HUDEP-2 (cell line): ENCODE results near the gene HNRNPCL4.
"Not testable (repeated sequence)": the region's sequence is repeated elsewhere in the genome, so short reads cannot be mapped to it uniquely, and the experiment has no call there.

Experiments used
- DNase-seq, 76 experiments: peaks; one replicate each; lab custom pipeline; 2025; ENCODE audit not compliant: unreplicated experiment in 76 of 76; lab: John Stamatoyannopoulos, UW

HNRNPCL4 gene

DNA sequence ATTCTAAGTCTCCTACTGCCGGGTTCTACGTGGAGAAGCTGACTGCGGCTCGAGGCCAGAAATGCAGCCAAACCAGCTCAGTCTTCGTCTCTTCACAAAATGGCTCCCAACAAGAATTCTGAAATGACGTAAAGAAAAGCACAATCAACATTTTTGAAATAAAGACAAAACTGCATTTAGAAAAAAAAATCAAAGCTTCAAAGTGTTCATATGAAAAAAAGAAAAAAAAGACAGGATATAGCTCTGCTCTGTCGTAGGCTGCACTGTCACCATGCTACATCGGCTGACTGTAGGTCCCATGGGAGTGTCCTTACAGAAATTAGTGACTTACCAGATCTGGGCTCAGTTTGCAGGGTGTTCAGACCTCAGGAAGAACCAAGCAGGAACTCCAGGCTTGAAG, at the start of gene HNRNPCL4:
HNRNPCL4 (minus strand) TSS at position 101 of the 400 bp plus-strand sequence. CDS start 164 bp downstream, outside the sequence.
- DNase-seq: not testable (repeated sequence)

DNA sequence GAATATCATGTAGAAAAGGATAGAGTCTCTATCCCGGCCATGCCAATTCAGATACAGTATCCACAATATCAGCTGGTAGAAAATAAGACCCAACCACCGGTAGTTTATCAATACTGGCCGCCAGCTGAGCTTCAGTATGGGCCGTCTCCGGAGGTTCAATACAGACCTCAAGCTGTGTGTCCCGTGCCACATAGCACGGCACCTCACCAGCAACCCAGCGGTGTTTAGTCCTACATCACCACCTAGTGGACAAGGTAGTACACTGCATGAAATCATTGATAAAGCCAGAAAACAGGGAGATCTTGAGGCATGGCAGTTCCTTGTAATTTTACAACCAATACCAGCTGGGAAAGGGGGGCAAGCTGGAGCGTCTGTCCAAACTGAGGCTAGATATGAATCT, 43.3 kb upstream of the HNRNPCL4 start:
- DNase-seq: not testable (repeated sequence)

DNA sequence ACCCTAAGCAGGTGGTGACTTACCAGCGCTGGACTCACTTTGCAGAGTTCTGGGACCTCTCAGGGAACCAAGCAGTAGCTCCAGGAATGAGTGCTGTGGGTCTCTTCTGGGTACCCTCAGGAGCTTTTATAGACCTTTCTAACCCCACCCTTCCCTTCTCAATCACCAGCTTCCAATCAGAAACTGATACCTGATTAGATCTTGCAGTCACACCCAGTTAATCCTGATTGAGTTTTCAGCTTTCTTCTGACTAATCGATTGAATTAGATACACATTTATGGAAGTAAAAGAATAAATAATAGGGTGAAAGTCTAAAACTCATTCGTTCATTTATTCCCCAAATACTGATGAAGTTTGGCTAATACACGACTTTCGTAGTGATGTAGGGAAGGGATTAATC, 35.9 kb upstream of the HNRNPCL4 start, which contains the start of gene PRAMEF13:
PRAMEF13 (minus strand) TSS at position 101 of the 400 bp plus-strand sequence. CDS start 1,820 bp downstream, outside the sequence.
- DNase-seq: not testable (repeated sequence)

GRCh38 chr1:13171548-13171947, 6.1 kb upstream of the HNRNPCL4 start, which contains the start of gene PRAMEF9:
TSS of gene PRAMEF9 (plus strand) at chr1:13171848. CDS start at chr1:13175281, 3,433 bp downstream.
- DNase-seq: not testable (repeated sequence)

- not testable (repeated sequence) for DNase-seq
These were observed 9.5 kb downstream of the HNRNPCL4 start, which contains the start of gene PRAMEF26 for GRCh38 chr1:13155909-13156308. TSS of gene PRAMEF26 (minus strand) at chr1:13156009. CDS start at chr1:13153095, 2,914 bp downstream.

DNA sequence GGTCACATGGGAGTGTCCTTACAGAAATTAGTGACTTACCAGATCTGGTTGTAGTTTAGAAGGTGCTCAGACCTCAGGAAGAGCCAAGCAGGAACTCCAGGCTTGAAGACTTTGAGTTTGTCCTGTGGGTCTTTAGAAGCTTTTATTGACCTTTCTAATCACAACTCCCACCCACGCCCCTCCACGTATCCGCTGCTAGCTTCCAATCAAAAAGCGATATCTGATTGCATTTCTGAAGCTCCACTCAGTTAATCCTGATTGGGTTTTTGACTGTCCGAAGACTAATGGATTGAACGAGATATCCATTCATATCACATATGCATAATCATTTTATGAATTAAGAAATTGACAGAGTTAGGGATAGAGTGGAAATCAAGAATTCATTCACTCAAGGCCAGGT, 48.7 kb downstream of the HNRNPCL4 start, which contains the start of gene HNRNPCL2:
HNRNPCL2 (minus strand) TSS at position 101 of the 400 bp plus-strand sequence. CDS start 454 bp downstream, outside the sequence.
- not testable (repeated sequence) for DNase-seq
